Neural cell (in vitro differentiated cells): Measurements from ENCODE around the gene SLC4A2. TPM values are rescaled to one million over a fixed set of nuclear protein-coding genes. Genes with fewer than 3 reads are reported as not detected.

ENCODE experiments used
- H2AFZ ChIP-seq: fragments of 200-600, 300-800 bp; sonication (generic), shearing (Covaris generic); 2 replicates; pipeline ENCODE4 v1.6.0; 2014; ENCODE audit warnings: low read depth, mild to moderate bottlenecking, antibody characterized with exemption, low read length, moderate library complexity
- H3F3A ChIP-seq: fragments of 200-600 bp; shearing (Covaris generic); 2 replicates; pipeline ENCODE4 v1.6.1; 2016; ENCODE audit warnings: mild to moderate bottlenecking, moderate library complexity, mixed read lengths, antibody characterized with exemption, low read length; ENCODE audit not compliant: insufficient read depth, poor library complexity, severe bottlenecking
- H3K27ac ChIP-seq: fragments of 200-600, 300-800 bp; sonication (generic), shearing (Covaris generic); 2 replicates; pipeline ENCODE4 v1.5.1; 2014; ENCODE audit warnings: mild to moderate bottlenecking, low read length, moderate library complexity
- H3K27me3 ChIP-seq: fragments of 300-800, 200-600 bp; sonication (generic), shearing (Covaris generic); 2 replicates; pipeline ENCODE4 v1.6.0; 2014; ENCODE audit warnings: mild to moderate bottlenecking, low read depth, low read length, moderate library complexity; ENCODE audit not compliant: insufficient read depth
- H3K36me3 ChIP-seq: fragments of 300-800, 200-600 bp; sonication (generic), shearing (Covaris generic); 2 replicates; pipeline ENCODE4 v1.5.1; 2014; ENCODE audit warnings: mild to moderate bottlenecking, antibody characterized with exemption, low read length, moderate library complexity; ENCODE audit not compliant: insufficient read depth
- H3K4me2 ChIP-seq: fragments of 300-800, 200-600 bp; sonication (generic), shearing (Covaris generic); 2 replicates; pipeline ENCODE4 v1.6.0; 2014; ENCODE audit warnings: mild to moderate bottlenecking, low read length
- H3K4me3 ChIP-seq: fragments of 300-800, 200-600 bp; sonication (generic), shearing (Covaris generic); 2 replicates; pipeline ENCODE4 v1.5.1; 2014; ENCODE audit warnings: mild to moderate bottlenecking, low read length, moderate library complexity
- H3K79me2 ChIP-seq: fragments of 200-600 bp; shearing (Covaris generic); replicated peaks from 2 replicates; pipeline ENCODE4 v1.6.0; 2014; ENCODE audit warnings: mild to moderate bottlenecking, low read length, moderate library complexity; ENCODE audit not compliant: insufficient read depth
- H3K9ac ChIP-seq: fragments of 300-800, 200-600 bp; sonication (generic), shearing (Covaris generic); 2 replicates; pipeline ENCODE4 v1.6.1; 2016; ENCODE audit warnings: mild to moderate bottlenecking, low read length, mixed read lengths
- H3K9me2 ChIP-seq: fragments of 200-600 bp; shearing (Covaris generic); 2 replicates; pipeline ENCODE4 v1.6.1; 2016; ENCODE audit warnings: mild to moderate bottlenecking, low read length, mixed read lengths; ENCODE audit not compliant: insufficient read depth
- H3K9me3 ChIP-seq: fragments of 200-600, 300-800 bp; sonication (generic), shearing (Covaris generic); 2 replicates; pipeline ENCODE4 v1.6.1; 2016; ENCODE audit warnings: mild to moderate bottlenecking, mixed run types, low read length, moderate library complexity, mixed read lengths
- H4K20me1 ChIP-seq: fragments of 200-600 bp; shearing (Covaris generic); 2 replicates; pipeline ENCODE4 v1.6.1; 2016; ENCODE audit warnings: mild to moderate bottlenecking, mixed run types; ENCODE audit not compliant: insufficient read depth
- EP300 ChIP-seq: fragments of 450-650 bp; conservative IDR thresholded peaks from 2 replicates; pipeline ENCODE4 v1.6.1; 2014; ENCODE audit warnings: antibody characterized with exemption, mild to moderate bottlenecking, moderate library complexity; ENCODE audit not compliant: poor library complexity, severe bottlenecking
- EZH2 ChIP-seq: fragments of 200-600, 300-800 bp; shearing (Covaris generic), sonication (generic); IDR thresholded peaks from 2 replicates; pipeline ENCODE4 v1.6.1; 2014; ENCODE audit warnings: antibody characterized with exemption, low read length, borderline replicate concordance, mild to moderate bottlenecking; ENCODE audit not compliant: insufficient read depth, poor library complexity, severe bottlenecking
- MXI1 ChIP-seq: fragments of 450-650 bp; conservative IDR thresholded peaks from 2 replicates; pipeline ENCODE4 v1.6.1; 2014; ENCODE audit warnings: antibody characterized with exemption, mild to moderate bottlenecking; ENCODE audit not compliant: poor library complexity, severe bottlenecking
- POLR2AphosphoS5 ChIP-seq: IDR thresholded peaks from 2 replicates; pipeline ENCODE4 v1.6.1; 2012
- RAD21 ChIP-seq: fragments of 450-650 bp; conservative IDR thresholded peaks from 2 replicates; pipeline ENCODE4 v1.6.1; 2014; ENCODE audit warnings: antibody characterized with exemption, mild to moderate bottlenecking, moderate library complexity
- SMC3 ChIP-seq: fragments of 450-650 bp; conservative IDR thresholded peaks from 2 replicates; pipeline ENCODE4 v1.6.1; 2014; ENCODE audit warnings: antibody characterized with exemption, mild to moderate bottlenecking, moderate library complexity; ENCODE audit not compliant: poor library complexity
- TAF1 ChIP-seq: IDR thresholded peaks from 2 replicates; pipeline ENCODE4 v1.6.1; 2012; ENCODE audit warnings: low read depth
- polyA plus RNA-seq: library from polyadenylated mRNA; depleted of rRNA; stranded (reverse); fragments of >200 nt; gene quantifications from 2 replicates; pipeline ENCODE4 v1.2.3, GENCODE V29; 2014
- TF ChIP-seq, protein P1 (sequence below): IDR thresholded peaks from 2 replicates; pipeline ENCODE4 v1.6.1; 2012; ENCODE audit warnings: borderline replicate concordance
- TF ChIP-seq, protein P2 (sequence below): fragments of 450-650 bp; IDR thresholded peaks from 2 replicates; pipeline ENCODE4 v1.5.1; 2014; ENCODE audit warnings: antibody characterized with exemption, mild to moderate bottlenecking, moderate library complexity; ENCODE audit not compliant: poor library complexity, severe bottlenecking

Gene SLC4A2
- polyA plus RNA-seq, 1 donor from 2014 or later, result 2.4 TPM

DNA sequence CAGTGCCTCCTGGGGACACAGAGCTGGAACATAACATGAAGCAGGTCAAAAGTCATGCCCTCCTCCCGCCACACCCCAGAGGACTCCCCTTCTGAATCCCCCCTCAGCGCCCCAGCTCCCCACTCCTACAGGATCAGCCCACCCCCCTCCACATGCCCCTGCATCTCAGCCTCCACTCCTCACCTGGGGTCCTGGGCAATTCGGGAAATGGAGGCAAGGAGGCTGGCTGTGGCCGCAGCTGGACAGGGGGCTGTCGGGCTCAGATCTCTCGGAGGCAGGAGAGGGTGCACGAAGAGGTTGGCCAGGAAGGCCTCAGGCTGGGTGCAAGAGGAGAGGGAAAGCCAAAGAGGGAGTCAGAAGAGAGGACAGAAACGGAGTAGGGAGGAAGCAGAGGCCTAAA lies 42.9 kb upstream of the SLC4A2 start:
- Histone ChIP-seq H3K27ac (no peak overlapping the region), H3K9ac (no peak overlapping the region), H2AFZ (no peak overlapping the region), H3K4me2 (no peak overlapping the region), H3K79me2 (no peaks in the 10 kb centered on the region), H3K9me3 (no peaks in the 10 kb centered on the region), H4K20me1 (no peaks in the 10 kb centered on the region), H3K9me2 (no peaks in the 10 kb centered on the region), H3K4me3 (no peak overlapping the region), H3K27me3 (peaks cover 25% of the 10 kb centered on the region), H3K36me3 (no peaks in the 10 kb centered on the region), H3F3A (no peaks in the 10 kb centered on the region)
- TF ChIP-seq TAF1 (no peak), EP300 (no peak), SMC3 (no peak), RAD21 (no peak), EZH2 (no peak), MXI1 (no peak), POLR2AphosphoS5 (no peak)
- TF ChIP-seq, protein P1, sequence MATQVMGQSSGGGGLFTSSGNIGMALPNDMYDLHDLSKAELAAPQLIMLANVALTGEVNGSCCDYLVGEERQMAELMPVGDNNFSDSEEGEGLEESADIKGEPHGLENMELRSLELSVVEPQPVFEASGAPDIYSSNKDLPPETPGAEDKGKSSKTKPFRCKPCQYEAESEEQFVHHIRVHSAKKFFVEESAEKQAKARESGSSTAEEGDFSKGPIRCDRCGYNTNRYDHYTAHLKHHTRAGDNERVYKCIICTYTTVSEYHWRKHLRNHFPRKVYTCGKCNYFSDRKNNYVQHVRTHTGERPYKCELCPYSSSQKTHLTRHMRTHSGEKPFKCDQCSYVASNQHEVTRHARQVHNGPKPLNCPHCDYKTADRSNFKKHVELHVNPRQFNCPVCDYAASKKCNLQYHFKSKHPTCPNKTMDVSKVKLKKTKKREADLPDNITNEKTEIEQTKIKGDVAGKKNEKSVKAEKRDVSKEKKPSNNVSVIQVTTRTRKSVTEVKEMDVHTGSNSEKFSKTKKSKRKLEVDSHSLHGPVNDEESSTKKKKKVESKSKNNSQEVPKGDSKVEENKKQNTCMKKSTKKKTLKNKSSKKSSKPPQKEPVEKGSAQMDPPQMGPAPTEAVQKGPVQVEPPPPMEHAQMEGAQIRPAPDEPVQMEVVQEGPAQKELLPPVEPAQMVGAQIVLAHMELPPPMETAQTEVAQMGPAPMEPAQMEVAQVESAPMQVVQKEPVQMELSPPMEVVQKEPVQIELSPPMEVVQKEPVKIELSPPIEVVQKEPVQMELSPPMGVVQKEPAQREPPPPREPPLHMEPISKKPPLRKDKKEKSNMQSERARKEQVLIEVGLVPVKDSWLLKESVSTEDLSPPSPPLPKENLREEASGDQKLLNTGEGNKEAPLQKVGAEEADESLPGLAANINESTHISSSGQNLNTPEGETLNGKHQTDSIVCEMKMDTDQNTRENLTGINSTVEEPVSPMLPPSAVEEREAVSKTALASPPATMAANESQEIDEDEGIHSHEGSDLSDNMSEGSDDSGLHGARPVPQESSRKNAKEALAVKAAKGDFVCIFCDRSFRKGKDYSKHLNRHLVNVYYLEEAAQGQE, result no peak
- TF ChIP-seq, protein P2, sequence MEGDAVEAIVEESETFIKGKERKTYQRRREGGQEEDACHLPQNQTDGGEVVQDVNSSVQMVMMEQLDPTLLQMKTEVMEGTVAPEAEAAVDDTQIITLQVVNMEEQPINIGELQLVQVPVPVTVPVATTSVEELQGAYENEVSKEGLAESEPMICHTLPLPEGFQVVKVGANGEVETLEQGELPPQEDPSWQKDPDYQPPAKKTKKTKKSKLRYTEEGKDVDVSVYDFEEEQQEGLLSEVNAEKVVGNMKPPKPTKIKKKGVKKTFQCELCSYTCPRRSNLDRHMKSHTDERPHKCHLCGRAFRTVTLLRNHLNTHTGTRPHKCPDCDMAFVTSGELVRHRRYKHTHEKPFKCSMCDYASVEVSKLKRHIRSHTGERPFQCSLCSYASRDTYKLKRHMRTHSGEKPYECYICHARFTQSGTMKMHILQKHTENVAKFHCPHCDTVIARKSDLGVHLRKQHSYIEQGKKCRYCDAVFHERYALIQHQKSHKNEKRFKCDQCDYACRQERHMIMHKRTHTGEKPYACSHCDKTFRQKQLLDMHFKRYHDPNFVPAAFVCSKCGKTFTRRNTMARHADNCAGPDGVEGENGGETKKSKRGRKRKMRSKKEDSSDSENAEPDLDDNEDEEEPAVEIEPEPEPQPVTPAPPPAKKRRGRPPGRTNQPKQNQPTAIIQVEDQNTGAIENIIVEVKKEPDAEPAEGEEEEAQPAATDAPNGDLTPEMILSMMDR, result no peak

DNA sequence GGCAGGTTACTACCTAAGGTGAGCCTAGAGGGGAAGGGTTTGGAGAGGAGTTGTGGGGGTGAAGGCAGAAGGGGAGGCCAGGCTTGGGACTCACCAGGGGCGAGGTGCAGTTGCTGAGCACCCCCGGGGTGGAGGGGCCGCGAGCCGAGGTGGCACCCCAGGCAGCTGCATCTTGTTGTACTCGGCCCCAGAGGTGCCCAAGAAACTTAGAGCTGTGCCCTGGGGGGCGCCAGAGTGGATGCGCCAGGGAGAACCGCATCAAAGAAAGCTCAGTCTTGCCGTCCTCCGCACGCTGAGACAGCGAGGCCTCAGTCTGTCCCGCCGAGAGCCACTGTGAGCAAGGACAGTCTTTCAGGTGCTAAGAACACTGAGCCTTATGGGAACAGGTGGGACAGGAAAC lies 42.4 kb upstream of the SLC4A2 start:
- Histone ChIP-seq H3K4me2 (no peak overlapping the region), H2AFZ (no peak overlapping the region), H3K9ac (no peak overlapping the region), H3K9me2 (no peaks in the 10 kb centered on the region), H3F3A (no peaks in the 10 kb centered on the region), H3K9me3 (no peaks in the 10 kb centered on the region), H3K36me3 (no peaks in the 10 kb centered on the region), H3K79me2 (no peaks in the 10 kb centered on the region), H4K20me1 (no peaks in the 10 kb centered on the region), H3K27ac (no peak overlapping the region), H3K27me3 (peaks cover 25% of the 10 kb centered on the region), H3K4me3 (no peak overlapping the region)
- no peak for TF ChIP-seq EZH2
- TF ChIP-seq MXI1, result no peak
- TF ChIP-seq, protein P2, result no peak
- TF ChIP-seq TAF1, result no peak
- no peak for TF ChIP-seq SMC3
- TF ChIP-seq POLR2AphosphoS5, result no peak
- TF ChIP-seq EP300, result no peak
- TF ChIP-seq, protein P1, result no peak
- no peak for TF ChIP-seq RAD21
